ENCODE data around the gene FLAD1. TPM values are rescaled to one million over a fixed set of nuclear protein-coding genes. Genes with fewer than 3 reads are reported as not detected.

The FLAD1 gene
- total RNA-seq, 4 donors from 2014 or later, result 12.8 to 23.5 (median 20.7) TPM

DNA sequence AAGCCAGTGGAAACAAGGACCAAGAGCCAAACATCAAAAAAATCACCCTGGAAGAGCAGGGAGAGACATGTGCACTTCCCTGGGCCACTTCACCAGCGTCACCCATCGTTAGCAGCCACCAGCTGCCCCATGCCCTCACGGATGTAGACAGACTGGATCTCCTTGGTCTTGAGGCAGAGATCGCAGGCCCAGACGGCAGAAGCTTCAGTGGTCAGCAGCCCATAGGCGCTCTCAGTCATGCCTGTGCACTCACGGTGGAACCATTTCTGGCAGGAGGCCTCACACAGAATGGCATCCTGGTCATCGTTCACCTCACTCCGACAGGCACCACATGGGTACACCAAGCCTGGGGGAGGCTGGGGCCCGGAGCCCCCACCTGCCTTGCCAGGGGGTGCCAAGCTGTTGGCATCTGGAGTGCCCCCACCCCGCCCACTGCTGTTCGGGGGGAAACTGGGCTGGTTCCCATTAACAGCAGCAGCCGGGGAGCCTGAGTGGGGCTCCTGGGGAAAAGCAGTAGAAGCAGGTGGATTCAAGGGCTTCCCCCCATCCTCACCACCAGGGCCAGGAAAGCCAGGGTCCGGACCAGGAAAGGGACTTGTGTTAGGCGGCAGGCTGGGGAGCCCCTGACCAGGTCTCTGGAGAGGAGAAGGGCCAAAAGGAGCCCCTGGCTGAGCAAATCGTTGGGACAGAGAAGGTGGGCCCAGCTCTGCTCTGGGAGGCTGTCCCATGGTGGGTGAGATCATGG lies 24.3 kb upstream of the FLAD1 start:
- H3K4me1 ChIP-seq, result peaks cover 9 to 90% (median 46%) of the 10 kb centered on the region in 3 donors
- H3K27ac ChIP-seq, result peak overlapping the region in 3 of 4 donors; percentile 30 to 98 (median 87)

GRCh38 chr1:154959426-154959780 lies 23.7 kb upstream of the FLAD1 start:
- H3K27me3 ChIP-seq, result no peaks in the 10 kb centered on the region
- no CpG with 5 or more reads among the region's 7 CpGs for WGBS, 2 donors (ENCODE audit: low coverage in 1 of 2)
- no peak overlapping the region for H3K4me3 ChIP-seq
- H3K27ac ChIP-seq, result peak overlapping the region in 3 of 4 donors; percentile 30 to 98 (median 87)
- H3K36me3 ChIP-seq, result peaks cover 0 to 39% of the 10 kb centered on the region in 2 donors
- no peak for ATAC-seq
- H3K9me3 ChIP-seq, result no peaks in the 10 kb centered on the region
- TF ChIP-seq POLR2A (IDR thresholded peaks at IDR 0.05) (no peak), EP300 (IDR thresholded peaks at IDR 0.05) (no peak), POLR2AphosphoS5 (IDR thresholded peaks at IDR 0.05) (no peak)
- TF ChIP-seq, protein P1, sequence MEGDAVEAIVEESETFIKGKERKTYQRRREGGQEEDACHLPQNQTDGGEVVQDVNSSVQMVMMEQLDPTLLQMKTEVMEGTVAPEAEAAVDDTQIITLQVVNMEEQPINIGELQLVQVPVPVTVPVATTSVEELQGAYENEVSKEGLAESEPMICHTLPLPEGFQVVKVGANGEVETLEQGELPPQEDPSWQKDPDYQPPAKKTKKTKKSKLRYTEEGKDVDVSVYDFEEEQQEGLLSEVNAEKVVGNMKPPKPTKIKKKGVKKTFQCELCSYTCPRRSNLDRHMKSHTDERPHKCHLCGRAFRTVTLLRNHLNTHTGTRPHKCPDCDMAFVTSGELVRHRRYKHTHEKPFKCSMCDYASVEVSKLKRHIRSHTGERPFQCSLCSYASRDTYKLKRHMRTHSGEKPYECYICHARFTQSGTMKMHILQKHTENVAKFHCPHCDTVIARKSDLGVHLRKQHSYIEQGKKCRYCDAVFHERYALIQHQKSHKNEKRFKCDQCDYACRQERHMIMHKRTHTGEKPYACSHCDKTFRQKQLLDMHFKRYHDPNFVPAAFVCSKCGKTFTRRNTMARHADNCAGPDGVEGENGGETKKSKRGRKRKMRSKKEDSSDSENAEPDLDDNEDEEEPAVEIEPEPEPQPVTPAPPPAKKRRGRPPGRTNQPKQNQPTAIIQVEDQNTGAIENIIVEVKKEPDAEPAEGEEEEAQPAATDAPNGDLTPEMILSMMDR (IDR thresholded peaks at IDR 0.05), result no peak
- H3K4me1 ChIP-seq, result peaks cover 7 to 87% (median 41%) of the 10 kb centered on the region in 3 donors

More for the DNA sequence above, 24.3 kb upstream of the FLAD1 start:
- no peak for TF ChIP-seq POLR2AphosphoS5 (IDR thresholded peaks at IDR 0.05)
- TF ChIP-seq EP300 (IDR thresholded peaks at IDR 0.05), result no peak
- TF ChIP-seq POLR2A (IDR thresholded peaks at IDR 0.05), result no peak
- TF ChIP-seq, protein P1 (IDR thresholded peaks at IDR 0.05), result no peak
- 87 to 91% methylated on average over 3 to 6 of the region's 16 CpGs for WGBS, 2 donors (ENCODE audit: low coverage in 1 of 2)
- Histone ChIP-seq H3K4me3 (no peak overlapping the region), H3K27me3 (no peaks in the 10 kb centered on the region), H3K36me3 (peaks cover 0 to 33% of the 10 kb centered on the region in 2 donors), H3K9me3 (no peaks in the 10 kb centered on the region)
- ATAC-seq, result no peak

DNA sequence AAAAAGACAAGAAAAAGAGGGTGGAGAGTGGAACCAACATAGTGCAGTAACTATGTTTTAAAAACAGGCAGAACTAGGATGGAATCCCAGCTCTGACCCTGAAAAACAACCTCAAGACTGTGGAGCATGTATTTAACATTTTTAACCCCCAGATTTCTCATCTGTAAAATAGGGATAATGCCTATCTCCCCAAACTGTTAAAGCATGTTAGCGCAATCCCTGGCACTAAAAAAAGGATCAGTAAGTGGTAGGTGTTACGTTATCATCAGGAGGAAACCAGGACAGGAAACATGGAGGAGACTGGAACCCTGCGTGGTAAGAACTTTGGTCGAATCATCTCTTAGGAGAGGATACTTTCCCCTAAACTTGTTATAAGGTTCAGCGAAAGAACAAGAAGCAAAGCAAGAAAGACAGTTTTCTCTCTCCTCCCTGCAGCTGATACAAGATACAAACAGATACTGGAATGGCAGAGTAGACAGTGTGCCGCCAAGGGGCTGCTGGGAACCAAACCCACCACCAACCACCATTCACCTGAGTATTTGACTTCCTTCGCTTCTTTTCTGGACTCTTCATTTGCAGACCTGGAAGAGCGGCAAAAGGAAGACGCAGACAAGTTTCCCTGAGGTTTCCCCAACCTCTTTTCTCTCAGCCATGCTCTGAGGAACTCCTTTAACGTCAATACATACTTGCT lies 22.6 kb upstream of the FLAD1 start:
- peaks cover 0 to 51% of the 10 kb centered on the region in 2 donors for H3K36me3 ChIP-seq
- H3K4me3 ChIP-seq, result peak overlapping the region; percentile 82 to 92
- peaks cover 3 to 75% (median 30%) of the 10 kb centered on the region in 3 donors for H3K4me1 ChIP-seq
- TF ChIP-seq EP300 (IDR thresholded peaks at IDR 0.05) (no peak), POLR2A (IDR thresholded peaks at IDR 0.05) (no peak), POLR2AphosphoS5 (IDR thresholded peaks at IDR 0.05) (no peak)
- TF ChIP-seq, protein P1 (IDR thresholded peaks at IDR 0.05), result no peak
- WGBS, 2 donors (ENCODE audit: low coverage in 1 of 2), result 38% methylated on average over 10 of the region's 10 CpGs
- ATAC-seq, result no peak
- H3K27ac ChIP-seq, result peak overlapping the region; percentile 83 to 99 (median 94)
- no peaks in the 10 kb centered on the region for H3K27me3 ChIP-seq
- H3K9me3 ChIP-seq, result no peaks in the 10 kb centered on the region

- Histone ChIP-seq H3K27me3 (no peaks in the 10 kb centered on the region), H3K36me3 (peaks cover 0 to 59% of the 10 kb centered on the region in 2 donors)
- no peak for TF ChIP-seq EP300 (IDR thresholded peaks at IDR 0.05)
- peak; percentile 88 for TF ChIP-seq POLR2AphosphoS5 (IDR thresholded peaks at IDR 0.05)
- TF ChIP-seq POLR2A (IDR thresholded peaks at IDR 0.05), result peak; percentile 75 to 87
- TF ChIP-seq, protein P1 (IDR thresholded peaks at IDR 0.05), result peak in 3 of 4 experiments; percentile 76 to 83 (median 82)
Observed at GRCh38 chr1:154961207-154962155, 21.7 kb upstream of the FLAD1 start, which contains the start of gene PYGO2. PYGO2 (minus strand) TSS chr1:154961782; CDS start chr1:154961576, 206 bp downstream.

More at GRCh38 chr1:154961207-154962155, 21.7 kb upstream of the FLAD1 start, which contains the start of gene PYGO2:
- Histone ChIP-seq H3K9me3 (no peaks in the 10 kb centered on the region), H3K4me3 (peak within 1 kb of the TSS; percentile 82 to 92), H3K27ac (peak within 1 kb of the TSS; percentile 83 to 99 (median 94)), H3K4me1 (peaks cover 3 to 69% (median 28%) of the 10 kb centered on the region in 3 donors)
- 0 to 8% methylated on average over 2 to 4 of the region's 93 CpGs for WGBS, 2 donors (ENCODE audit: low coverage in 1 of 2)
- peak; percentile 88 for ATAC-seq

Measured in gastroesophageal sphincter (tissue), 4 donors.